ENCODE data around the gene USP44.
A peak's percentile ranks its signal among the peaks of the same experiment; 100 is the strongest.

Gene USP44

GRCh38 chr12:95551305-95551704 is at the start of gene USP44:
Gene USP44 (minus strand): TSS chr12:95551476. CDS start chr12:95534256, 17,220 bp downstream.
- H3K79me2 ChIP-seq: no peaks in the 10 kb centered on the region
- peak within 1 kb of the TSS; percentile 36 for H2AFZ ChIP-seq
- no peak within 1 kb of the TSS for H3K4me2 ChIP-seq (ENCODE audit: low read length)
- no peaks in the 10 kb centered on the region for H3K27me3 ChIP-seq (ENCODE audit: control insufficient read depth, insufficient read depth, low read length)
- no peak within 1 kb of the TSS for H3K9ac ChIP-seq
- H3K27ac ChIP-seq: no peak within 1 kb of the TSS
- no peaks in the 10 kb centered on the region for H3K9me3 ChIP-seq (ENCODE audit: control insufficient read depth, low read length)
- TF ChIP-seq, protein P1, sequence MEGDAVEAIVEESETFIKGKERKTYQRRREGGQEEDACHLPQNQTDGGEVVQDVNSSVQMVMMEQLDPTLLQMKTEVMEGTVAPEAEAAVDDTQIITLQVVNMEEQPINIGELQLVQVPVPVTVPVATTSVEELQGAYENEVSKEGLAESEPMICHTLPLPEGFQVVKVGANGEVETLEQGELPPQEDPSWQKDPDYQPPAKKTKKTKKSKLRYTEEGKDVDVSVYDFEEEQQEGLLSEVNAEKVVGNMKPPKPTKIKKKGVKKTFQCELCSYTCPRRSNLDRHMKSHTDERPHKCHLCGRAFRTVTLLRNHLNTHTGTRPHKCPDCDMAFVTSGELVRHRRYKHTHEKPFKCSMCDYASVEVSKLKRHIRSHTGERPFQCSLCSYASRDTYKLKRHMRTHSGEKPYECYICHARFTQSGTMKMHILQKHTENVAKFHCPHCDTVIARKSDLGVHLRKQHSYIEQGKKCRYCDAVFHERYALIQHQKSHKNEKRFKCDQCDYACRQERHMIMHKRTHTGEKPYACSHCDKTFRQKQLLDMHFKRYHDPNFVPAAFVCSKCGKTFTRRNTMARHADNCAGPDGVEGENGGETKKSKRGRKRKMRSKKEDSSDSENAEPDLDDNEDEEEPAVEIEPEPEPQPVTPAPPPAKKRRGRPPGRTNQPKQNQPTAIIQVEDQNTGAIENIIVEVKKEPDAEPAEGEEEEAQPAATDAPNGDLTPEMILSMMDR (IDR thresholded peaks at IDR 0.05): no peak
- no peaks in the 10 kb centered on the region for H3K4me1 ChIP-seq
- no peak within 1 kb of the TSS for H3K4me3 ChIP-seq (ENCODE audit: low read depth, low read length)
- H3K36me3 ChIP-seq (ENCODE audit: control insufficient read depth, insufficient read depth, low read length): no peaks in the 10 kb centered on the region

- Histone ChIP-seq H3K36me3 (ENCODE audit: control insufficient read depth, insufficient read depth, low read length) (no peaks in the 10 kb centered on the region), H3K79me2 (no peaks in the 10 kb centered on the region), H3K9ac (no peak overlapping the region), H3K4me1 (no peaks in the 10 kb centered on the region), H3K4me3 (ENCODE audit: low read depth, low read length) (no peak overlapping the region), H2AFZ (no peak overlapping the region), H3K27ac (no peak overlapping the region), H3K9me3 (ENCODE audit: control insufficient read depth, low read length) (no peaks in the 10 kb centered on the region), H3K27me3 (ENCODE audit: control insufficient read depth, insufficient read depth, low read length) (no peaks in the 10 kb centered on the region), H3K4me2 (ENCODE audit: low read length) (no peak overlapping the region)
- TF ChIP-seq, protein P1 (IDR thresholded peaks at IDR 0.05): no peak
Observed at GRCh38 chr12:95600567-95600966, 49.3 kb upstream of the USP44 start.

- H2AFZ ChIP-seq: no peak overlapping the region
- H3K79me2 ChIP-seq: no peaks in the 10 kb centered on the region
- no peak overlapping the region for H3K4me3 ChIP-seq (ENCODE audit: low read depth, low read length)
- H3K4me2 ChIP-seq (ENCODE audit: low read length): no peak overlapping the region
- H3K9me3 ChIP-seq (ENCODE audit: control insufficient read depth, low read length): no peaks in the 10 kb centered on the region
- no peak overlapping the region for H3K9ac ChIP-seq
- TF ChIP-seq, protein P1 (IDR thresholded peaks at IDR 0.05): no peak
- H3K27ac ChIP-seq: no peak overlapping the region
- H3K4me1 ChIP-seq: no peaks in the 10 kb centered on the region
- H3K36me3 ChIP-seq (ENCODE audit: control insufficient read depth, insufficient read depth, low read length): no peaks in the 10 kb centered on the region
- H3K27me3 ChIP-seq (ENCODE audit: control insufficient read depth, insufficient read depth, low read length): no peaks in the 10 kb centered on the region
Observed at GRCh38 chr12:95599880-95600279, 48.6 kb upstream of the USP44 start.

DNA sequence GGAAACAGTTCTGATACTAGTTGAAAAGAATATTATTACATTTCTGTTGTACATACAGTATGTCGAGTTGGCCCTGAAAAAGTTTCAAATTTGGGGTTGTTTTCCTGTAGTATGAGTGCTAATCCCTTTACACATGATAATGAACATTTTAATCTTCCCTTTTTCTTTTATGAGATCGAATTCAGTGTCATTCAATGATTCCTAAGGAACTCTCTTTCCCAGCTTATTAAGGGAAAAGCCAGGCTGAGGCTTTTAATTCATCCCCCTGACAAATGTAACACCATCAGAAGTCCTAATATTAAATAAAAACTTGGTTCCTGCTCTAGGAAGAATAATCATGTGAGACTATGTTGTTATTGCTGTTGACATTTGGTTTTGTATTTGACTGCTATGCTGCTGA is 42.9 kb upstream of the USP44 start:
- Histone ChIP-seq H3K36me3 (ENCODE audit: control insufficient read depth, insufficient read depth, low read length) (no peaks in the 10 kb centered on the region), H3K4me1 (no peaks in the 10 kb centered on the region), H3K9me3 (ENCODE audit: control insufficient read depth, low read length) (no peaks in the 10 kb centered on the region), H3K4me3 (ENCODE audit: low read depth, low read length) (no peak overlapping the region), H3K4me2 (ENCODE audit: low read length) (no peak overlapping the region), H3K27ac (no peak overlapping the region), H3K79me2 (no peaks in the 10 kb centered on the region), H2AFZ (no peak overlapping the region), H3K27me3 (ENCODE audit: control insufficient read depth, insufficient read depth, low read length) (no peaks in the 10 kb centered on the region), H3K9ac (no peak overlapping the region)
- TF ChIP-seq, protein P1 (IDR thresholded peaks at IDR 0.05): no peak

DNA sequence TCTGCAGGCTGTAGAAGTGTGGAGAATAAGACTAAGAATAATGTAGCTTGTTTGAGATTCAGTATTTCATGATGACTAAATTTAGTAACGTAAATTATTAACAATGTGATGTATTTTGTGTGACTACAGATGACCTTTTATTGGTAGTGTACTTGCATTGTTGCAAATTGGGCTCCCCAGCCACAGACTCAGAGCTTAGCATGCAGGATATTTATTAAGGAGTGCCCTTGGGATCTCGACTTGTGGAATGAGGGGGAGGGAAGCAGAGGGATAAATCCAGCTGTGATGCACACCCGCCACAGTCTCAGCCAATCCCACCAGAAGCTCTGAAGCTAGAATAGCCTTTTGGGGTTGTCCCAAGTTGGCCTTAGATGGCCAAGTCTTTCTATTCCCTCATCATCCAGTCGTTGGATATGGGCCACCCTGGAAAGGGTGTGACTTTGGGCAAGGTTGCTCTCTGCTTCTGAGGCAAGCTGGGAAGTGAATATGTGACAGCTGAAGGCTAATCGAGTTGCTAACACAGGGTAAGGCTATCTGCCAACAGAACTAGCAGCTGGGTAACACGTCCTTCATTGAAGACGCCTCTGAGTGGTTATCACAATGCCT is 42.1 kb upstream of the USP44 start:
- no peak overlapping the region for H3K27ac ChIP-seq

More for the DNA sequence above, 42.1 kb upstream of the USP44 start:
- Histone ChIP-seq H2AFZ (no peak overlapping the region), H3K9me3 (ENCODE audit: control insufficient read depth, low read length) (no peaks in the 10 kb centered on the region), H3K4me2 (ENCODE audit: low read length) (no peak overlapping the region), H3K9ac (no peak overlapping the region), H3K36me3 (ENCODE audit: control insufficient read depth, insufficient read depth, low read length) (no peaks in the 10 kb centered on the region), H3K4me1 (no peaks in the 10 kb centered on the region), H3K79me2 (no peaks in the 10 kb centered on the region), H3K4me3 (ENCODE audit: low read depth, low read length) (no peak overlapping the region), H3K27me3 (ENCODE audit: control insufficient read depth, insufficient read depth, low read length) (no peaks in the 10 kb centered on the region)
- TF ChIP-seq, protein P1 (IDR thresholded peaks at IDR 0.05): no peak
